ENCODE data around the gene DNAJC11.

- TF ChIP-seq CTCF (IDR thresholded peaks at IDR 0.05) (no peak), ZFX (IDR thresholded peaks at IDR 0.05; ENCODE audit: borderline replicate concordance) (no peak)
These were observed 79.0 kb downstream of the DNAJC11 start for GRCh38 chr1:6622396-6623152.
